GM12878 (cell line): ENCODE data around the gene GRK1. TPM values are rescaled to one million over a fixed set of nuclear protein-coding genes. Genes with fewer than 3 reads are reported as not detected.

Experiments
- ATAC-seq: fragments of 200-7000 bp; cut with Tn5 transposase; 3 replicates; pipeline ENCODE4 v1.9.1; 2020; ENCODE audit warnings: mild to moderate bottlenecking, moderate library complexity
- BruUV-seq: library from RNA; stranded (reverse); fragments of 400-500 nt; replicated peaks from 2 replicates; lab custom pipeline; 2021; lab: Mats Ljungman, UMichigan
- CTCF ChIA-PET: fragments of 300-600 bp; sonication (Branson Sonifier 250); formaldehyde crosslinking; extraction: SDS; loops from one replicate; lab custom pipeline; 2021; ENCODE audit warnings: inconsistent platforms; lab: Yijun Ruan, JAX
- POLR2A ChIA-PET: fragments of 350-600 bp; formaldehyde crosslinking; extraction: SDS; loops from one replicate; lab custom pipeline; 2021; ENCODE audit warnings: inconsistent platforms; lab: Charles Lee
- RAD21 ChIA-PET: fragments of 300-600 bp; sonication (Branson Sonifier 250); formaldehyde crosslinking; loops from one replicate; lab custom pipeline; 2023; ENCODE audit warnings: antibody characterized with exemption; ENCODE audit not compliant: unreplicated experiment; lab: Charles Lee
- SMC1A ChIA-PET: fragments of 300-600 bp; sonication (Branson Sonifier 250); formaldehyde crosslinking; loops from one replicate; lab custom pipeline; 2023; ENCODE audit not compliant: unreplicated experiment, uncharacterized antibody; lab: Charles Lee
- DNase-seq: peaks from one replicate; pipeline ENCODE4 v3.0.0-alpha.2; 2011; ENCODE audit warnings: low read depth, low spot score
- FAIRE-seq: peaks from 3 replicates; lab custom pipeline; 2011; peaks lifted over from hg19 to GRCh38; lab: Jason Lieb, UNC
- H2AFZ ChIP-seq: 2 replicates; pipeline ENCODE4 v1.6.0; 2011; ENCODE audit warnings: low read depth, low read length, control low read depth; ENCODE audit not compliant: control insufficient read depth
- H3K27ac ChIP-seq: 2 replicates; pipeline ENCODE4 v1.5.1; 2011; ENCODE audit warnings: control low read depth; ENCODE audit not compliant: control insufficient read depth, insufficient read depth
- H3K27me3 ChIP-seq, 2 experiments: replicated peaks in 1 of 2; 2 replicates each; pipeline versions ENCODE4 v1.6.0 to v1.6.1; 2011; ENCODE audit warnings: low read length in 1 of 2; ENCODE audit not compliant: control insufficient read depth in 2 of 2, insufficient read depth in 2 of 2
- H3K36me3 ChIP-seq, 2 experiments: 2 replicates each; pipeline ENCODE4 v1.5.1; 2011; ENCODE audit warnings: low read length in 1 of 2; ENCODE audit not compliant: control insufficient read depth in 2 of 2, insufficient read depth in 2 of 2
- H3K4me1 ChIP-seq: 2 replicates; pipeline ENCODE4 v1.6.1; 2011; ENCODE audit warnings: mild to moderate bottlenecking, low read length, moderate library complexity, mixed read lengths; ENCODE audit not compliant: control insufficient read depth, insufficient read depth
- H3K4me2 ChIP-seq: 2 replicates; pipeline ENCODE4 v1.6.0; 2011; ENCODE audit warnings: control low read depth; ENCODE audit not compliant: control insufficient read depth, insufficient read depth
- H3K4me3 ChIP-seq: fragments of 200-600 bp; sonication (generic); 2 replicates; pipeline ENCODE4 v1.5.1; 2016
- H3K79me2 ChIP-seq: 2 replicates; pipeline ENCODE4 v1.6.0; 2011; ENCODE audit warnings: low read length; ENCODE audit not compliant: control insufficient read depth, insufficient read depth
- H3K9ac ChIP-seq: 2 replicates; pipeline ENCODE4 v1.8.0; 2011; ENCODE audit warnings: low read length, control low read depth, mixed read lengths; ENCODE audit not compliant: control insufficient read depth, insufficient read depth
- H3K9me3 ChIP-seq: replicated peaks from 3 replicates; pipeline ENCODE4 v1.5.1; 2011; ENCODE audit warnings: mild to moderate bottlenecking, low read length; ENCODE audit not compliant: control insufficient read depth, insufficient read depth
- H4K20me1 ChIP-seq: 2 replicates; pipeline ENCODE4 v1.6.0; 2011; ENCODE audit not compliant: control insufficient read depth, insufficient read depth
- CHD1 ChIP-seq: IDR thresholded peaks from 2 replicates; pipeline ENCODE4 v1.6.1; 2012; ENCODE audit warnings: low read depth, low read length, improper control_type of control experiment
- CREB1 ChIP-seq: IDR thresholded peaks from 2 replicates; pipeline ENCODE4 v1.6.1; 2012; ENCODE audit warnings: low read depth, mild to moderate bottlenecking, inconsistent platforms
- CREM ChIP-seq: IDR thresholded peaks from 2 replicates; pipeline ENCODE4 v1.6.1; 2014; ENCODE audit warnings: antibody characterized with exemption, low read depth
- EED ChIP-seq: sonication (generic); IDR thresholded peaks from 2 replicates; pipeline ENCODE4 v1.6.1; 2016; ENCODE audit warnings: antibody characterized with exemption, low read depth
- FOXK2 ChIP-seq: fragments of 450-650 bp; IDR thresholded peaks from 2 replicates; pipeline ENCODE4 v1.6.1; 2017; ENCODE audit warnings: mild to moderate bottlenecking, moderate library complexity
- LARP7 ChIP-seq: fragments of 450-650 bp; IDR thresholded peaks from 2 replicates; pipeline ENCODE4 v1.6.1; 2017; ENCODE audit warnings: mild to moderate bottlenecking
- NFXL1 ChIP-seq: fragments of 450-650 bp; IDR thresholded peaks from 2 replicates; pipeline ENCODE4 v1.6.1; 2017; ENCODE audit warnings: antibody characterized with exemption, mild to moderate bottlenecking, borderline replicate concordance
- NR2F1 ChIP-seq: fragments of 450-650 bp; conservative IDR thresholded peaks from 2 replicates; pipeline ENCODE4 v1.6.1; 2017; ENCODE audit warnings: mild to moderate bottlenecking
- POU2F2 ChIP-seq: IDR thresholded peaks from 3 replicates; pipeline ENCODE4 v1.6.1; 2011; ENCODE audit warnings: low read depth, mild to moderate bottlenecking, low read length, borderline replicate concordance
- SMAD5 ChIP-seq: IDR thresholded peaks from 2 replicates; pipeline ENCODE4 v1.6.1; 2016; ENCODE audit warnings: antibody characterized with exemption, low read depth
- SMARCA5 ChIP-seq: fragments of 450-650 bp; IDR thresholded peaks from 2 replicates; pipeline ENCODE4 v1.6.1; 2017; ENCODE audit warnings: mild to moderate bottlenecking
- STAT1 ChIP-seq: fragments of 450-650 bp; conservative IDR thresholded peaks from 2 replicates; pipeline ENCODE4 v1.6.1; 2014; ENCODE audit warnings: antibody characterized with exemption, mild to moderate bottlenecking
- TCF7 ChIP-seq: IDR thresholded peaks from 2 replicates; pipeline ENCODE4 v1.6.1; 2014; ENCODE audit warnings: antibody characterized with exemption, borderline replicate concordance
- WGBS: methylation state at CpG from one replicate; pipeline ENCODE4 v1.1.6; 2016; ENCODE audit warnings: low lambda C conversion rate; ENCODE audit not compliant: insufficient replicate concordance, insufficient coverage; ENCODE audit errors: missing lambda C conversion rate; 5-methylcytosine and 5-hydroxymethylcytosine counted together
- in situ Hi-C: fragments of 300-500 bp; cut with MboI; formaldehyde crosslinking; loops from 9 replicates; pipeline ENCODE4 v1.14.3; 2018; ENCODE audit warnings: mixed read lengths
- intact Hi-C: fragments of 100-400 bp; cut with micrococcal nuclease; formaldehyde crosslinking; loops from one replicate; pipeline ENCODE4 v1.14.2; 2022; ENCODE audit not compliant: unreplicated experiment
- polyA plus RNA-seq, 11 experiments: library from polyadenylated mRNA; depleted of rRNA in 4 of 11; unstranded in 6 of 11; stranded (reverse) in 5 of 11; fragments of >200 nt; fragmentation: Nextera tagmentation in 4 of 11; fragmentation: Illumina TruSeq in 1 of 11; extraction: Ambion mirVana in 4 of 11; extraction: Trizol in 1 of 11; gene quantifications; 1 replicate in 1 of 11; 2 replicates in 10 of 11; pipeline versions ENCODE4 v1.2.1 to v1.2.3, GENCODE V29; 2011 to 2016; ENCODE audit warnings: inconsistent platforms in 2 of 11, missing spikeins in 2 of 11, low read depth in 1 of 11
- total RNA-seq, 4 experiments: library from RNA; depleted of rRNA in 3 of 4; stranded (reverse); fragments of >200 nt in 3 of 4; fragmentation: Illumina TruSeq in 1 of 4; extraction: Trizol in 1 of 4; gene quantifications; 2 replicates each; pipeline versions ENCODE4 v1.2.1 to v1.2.3, GENCODE V29; 2013 to 2021
- TF ChIP-seq, protein P1 (sequence below): IDR thresholded peaks from 2 replicates; pipeline ENCODE4 v1.6.1; 2012; ENCODE audit warnings: low read depth, low read length, improper control_type of control experiment
- TF ChIP-seq, protein P2 (sequence below): fragments of 450-650 bp; formaldehyde crosslinking; IDR thresholded peaks from 2 replicates; pipeline ENCODE4 v1.4.0; 2020; ENCODE audit warnings: mild to moderate bottlenecking, moderate library complexity
- TF ChIP-seq, protein P3 (sequence below): fragments of 450-650 bp; IDR thresholded peaks from 2 replicates; pipeline ENCODE4 v1.6.1; 2017; ENCODE audit warnings: low read depth, mild to moderate bottlenecking, moderate library complexity
- TF ChIP-seq, protein P4 (sequence below): fragments of 450-650 bp; IDR thresholded peaks from 2 replicates; pipeline ENCODE4 v1.6.1; 2018; ENCODE audit warnings: mild to moderate bottlenecking, low read depth, moderate library complexity; ENCODE audit not compliant: partially characterized antibody

Gene GRK1
- total and polyA plus RNA-seq, 10 of the 15 experiments (the other 5 are each of a cell fraction or from before 2014, with no cell fraction given) = under 0.01 to 0.04 TPM; not detected in 8

DNA sequence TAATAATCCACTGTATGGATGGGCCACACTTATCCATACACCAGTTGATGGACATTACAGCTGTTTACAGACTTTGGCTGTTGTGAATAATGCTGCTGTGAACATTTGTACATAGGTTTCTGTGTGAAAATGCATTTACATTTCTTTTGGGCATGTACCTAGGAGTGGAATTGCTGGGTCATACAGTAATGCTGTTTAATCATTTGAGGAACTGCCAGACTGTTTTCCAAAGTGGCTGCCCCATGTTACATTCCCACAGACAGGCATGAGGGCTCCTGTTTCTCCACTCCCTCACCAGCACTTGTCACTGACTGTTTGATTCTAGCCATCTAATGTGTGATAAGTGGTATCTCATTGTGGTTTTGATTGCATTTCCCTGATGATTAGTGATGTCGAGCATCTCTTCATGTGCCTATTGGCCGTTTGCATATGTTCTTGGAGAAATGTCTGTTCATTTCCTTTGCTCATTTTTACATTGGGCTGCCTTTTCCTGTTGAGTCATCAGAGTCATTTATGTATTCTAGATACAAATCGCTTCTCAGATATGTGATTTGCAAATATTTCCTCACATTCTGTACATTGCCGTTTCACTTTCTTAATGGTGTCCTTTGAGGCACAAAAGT, 104.8 kb downstream of the GRK1 start:
- Histone ChIP-seq H3K9me3 (no peaks in the 10 kb centered on the region), H3K36me3 (no peaks in the 10 kb centered on the region), H3K27me3 (no peaks in the 10 kb centered on the region; a peak in 1 of 4 replicates), H2AFZ (no peak overlapping the region), H4K20me1 (no peaks in the 10 kb centered on the region)
- FAIRE-seq = no peak
- RAD21 ChIA-PET = no interaction called here
- TF ChIP-seq, protein P1, sequence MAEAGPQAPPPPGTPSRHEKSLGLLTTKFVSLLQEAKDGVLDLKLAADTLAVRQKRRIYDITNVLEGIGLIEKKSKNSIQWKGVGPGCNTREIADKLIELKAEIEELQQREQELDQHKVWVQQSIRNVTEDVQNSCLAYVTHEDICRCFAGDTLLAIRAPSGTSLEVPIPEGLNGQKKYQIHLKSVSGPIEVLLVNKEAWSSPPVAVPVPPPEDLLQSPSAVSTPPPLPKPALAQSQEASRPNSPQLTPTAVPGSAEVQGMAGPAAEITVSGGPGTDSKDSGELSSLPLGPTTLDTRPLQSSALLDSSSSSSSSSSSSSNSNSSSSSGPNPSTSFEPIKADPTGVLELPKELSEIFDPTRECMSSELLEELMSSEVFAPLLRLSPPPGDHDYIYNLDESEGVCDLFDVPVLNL = no peak
- TF ChIP-seq FOXK2 (no peak), NFXL1 (no peak), CREB1 (no peak), NR2F1 (no peak), LARP7 (no peak), POU2F2 (no peak), SMARCA5 (no peak), CHD1 (no peak), EED (no peak), SMAD5 (no peak), TCF7 (no peak), CREM (no peak), STAT1 (no peak)
- TF ChIP-seq, protein P2, sequence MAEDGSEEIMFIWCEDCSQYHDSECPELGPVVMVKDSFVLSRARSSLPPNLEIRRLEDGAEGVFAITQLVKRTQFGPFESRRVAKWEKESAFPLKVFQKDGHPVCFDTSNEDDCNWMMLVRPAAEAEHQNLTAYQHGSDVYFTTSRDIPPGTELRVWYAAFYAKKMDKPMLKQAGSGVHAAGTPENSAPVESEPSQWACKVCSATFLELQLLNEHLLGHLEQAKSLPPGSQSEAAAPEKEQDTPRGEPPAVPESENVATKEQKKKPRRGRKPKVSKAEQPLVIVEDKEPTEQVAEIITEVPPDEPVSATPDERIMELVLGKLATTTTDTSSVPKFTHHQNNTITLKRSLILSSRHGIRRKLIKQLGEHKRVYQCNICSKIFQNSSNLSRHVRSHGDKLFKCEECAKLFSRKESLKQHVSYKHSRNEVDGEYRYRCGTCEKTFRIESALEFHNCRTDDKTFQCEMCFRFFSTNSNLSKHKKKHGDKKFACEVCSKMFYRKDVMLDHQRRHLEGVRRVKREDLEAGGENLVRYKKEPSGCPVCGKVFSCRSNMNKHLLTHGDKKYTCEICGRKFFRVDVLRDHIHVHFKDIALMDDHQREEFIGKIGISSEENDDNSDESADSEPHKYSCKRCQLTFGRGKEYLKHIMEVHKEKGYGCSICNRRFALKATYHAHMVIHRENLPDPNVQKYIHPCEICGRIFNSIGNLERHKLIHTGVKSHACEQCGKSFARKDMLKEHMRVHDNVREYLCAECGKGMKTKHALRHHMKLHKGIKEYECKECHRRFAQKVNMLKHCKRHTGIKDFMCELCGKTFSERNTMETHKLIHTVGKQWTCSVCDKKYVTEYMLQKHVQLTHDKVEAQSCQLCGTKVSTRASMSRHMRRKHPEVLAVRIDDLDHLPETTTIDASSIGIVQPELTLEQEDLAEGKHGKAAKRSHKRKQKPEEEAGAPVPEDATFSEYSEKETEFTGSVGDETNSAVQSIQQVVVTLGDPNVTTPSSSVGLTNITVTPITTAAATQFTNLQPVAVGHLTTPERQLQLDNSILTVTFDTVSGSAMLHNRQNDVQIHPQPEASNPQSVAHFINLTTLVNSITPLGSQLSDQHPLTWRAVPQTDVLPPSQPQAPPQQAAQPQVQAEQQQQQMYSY (CRISPR knock-in tag) = no peak
- TF ChIP-seq, protein P3, sequence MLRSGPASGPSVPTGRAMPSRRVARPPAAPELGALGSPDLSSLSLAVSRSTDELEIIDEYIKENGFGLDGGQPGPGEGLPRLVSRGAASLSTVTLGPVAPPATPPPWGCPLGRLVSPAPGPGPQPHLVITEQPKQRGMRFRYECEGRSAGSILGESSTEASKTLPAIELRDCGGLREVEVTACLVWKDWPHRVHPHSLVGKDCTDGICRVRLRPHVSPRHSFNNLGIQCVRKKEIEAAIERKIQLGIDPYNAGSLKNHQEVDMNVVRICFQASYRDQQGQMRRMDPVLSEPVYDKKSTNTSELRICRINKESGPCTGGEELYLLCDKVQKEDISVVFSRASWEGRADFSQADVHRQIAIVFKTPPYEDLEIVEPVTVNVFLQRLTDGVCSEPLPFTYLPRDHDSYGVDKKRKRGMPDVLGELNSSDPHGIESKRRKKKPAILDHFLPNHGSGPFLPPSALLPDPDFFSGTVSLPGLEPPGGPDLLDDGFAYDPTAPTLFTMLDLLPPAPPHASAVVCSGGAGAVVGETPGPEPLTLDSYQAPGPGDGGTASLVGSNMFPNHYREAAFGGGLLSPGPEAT = no peak
- TF ChIP-seq, protein P4, sequence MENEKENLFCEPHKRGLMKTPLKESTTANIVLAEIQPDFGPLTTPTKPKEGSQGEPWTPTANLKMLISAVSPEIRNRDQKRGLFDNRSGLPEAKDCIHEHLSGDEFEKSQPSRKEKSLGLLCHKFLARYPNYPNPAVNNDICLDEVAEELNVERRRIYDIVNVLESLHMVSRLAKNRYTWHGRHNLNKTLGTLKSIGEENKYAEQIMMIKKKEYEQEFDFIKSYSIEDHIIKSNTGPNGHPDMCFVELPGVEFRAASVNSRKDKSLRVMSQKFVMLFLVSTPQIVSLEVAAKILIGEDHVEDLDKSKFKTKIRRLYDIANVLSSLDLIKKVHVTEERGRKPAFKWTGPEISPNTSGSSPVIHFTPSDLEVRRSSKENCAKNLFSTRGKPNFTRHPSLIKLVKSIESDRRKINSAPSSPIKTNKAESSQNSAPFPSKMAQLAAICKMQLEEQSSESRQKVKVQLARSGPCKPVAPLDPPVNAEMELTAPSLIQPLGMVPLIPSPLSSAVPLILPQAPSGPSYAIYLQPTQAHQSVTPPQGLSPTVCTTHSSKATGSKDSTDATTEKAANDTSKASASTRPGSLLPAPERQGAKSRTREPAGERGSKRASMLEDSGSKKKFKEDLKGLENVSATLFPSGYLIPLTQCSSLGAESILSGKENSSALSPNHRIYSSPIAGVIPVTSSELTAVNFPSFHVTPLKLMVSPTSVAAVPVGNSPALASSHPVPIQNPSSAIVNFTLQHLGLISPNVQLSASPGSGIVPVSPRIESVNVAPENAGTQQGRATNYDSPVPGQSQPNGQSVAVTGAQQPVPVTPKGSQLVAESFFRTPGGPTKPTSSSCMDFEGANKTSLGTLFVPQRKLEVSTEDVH = no peak
- TF ChIP-seq, all 136 proteins: peak for 0
- intact Hi-C loops (no loop called here), in situ Hi-C loops (no loop called here)
- Histone ChIP-seq H3K9ac (no peak overlapping the region), H3K27ac (no peak overlapping the region), H3K4me2 (no peak overlapping the region), H3K4me1 (no peaks in the 10 kb centered on the region), H3K4me3 (no peak overlapping the region), H3K79me2 (no peaks in the 10 kb centered on the region)
- 2% methylated on average over 4 of the region's 4 CpGs for WGBS
- DNase-seq (no peak), ATAC-seq (no peak)
- POLR2A ChIA-PET = no interaction called here
- SMC1A ChIA-PET = no interaction called here
- BruUV-seq = no TSS peak
- CTCF ChIA-PET = no interaction called here
